Stomach smooth muscle (tissue), 2 donors: ENCODE measurements around the gene BMPR1A.

Experiments used
- H3K27ac ChIP-seq: one replicate; pipeline ENCODE4 v1.7.0; 2013; ENCODE audit warnings: mild to moderate bottlenecking, low read length, inconsistent platforms
- H3K27me3 ChIP-seq, 2 donors: one replicate each; pipeline ENCODE4 v1.7.0; 2013; ENCODE audit warnings: low read length in 2 of 2; ENCODE audit not compliant: insufficient read depth in 2 of 2, control insufficient read depth in 1 of 2
- H3K36me3 ChIP-seq, 2 donors: one replicate each; pipeline ENCODE4 v1.7.0; 2013; ENCODE audit warnings: low read length in 2 of 2; ENCODE audit not compliant: control insufficient read depth in 2 of 2, insufficient read depth in 2 of 2
- H3K4me1 ChIP-seq: one replicate; pipeline ENCODE4 v1.7.0; 2013; ENCODE audit warnings: low read length; ENCODE audit not compliant: control insufficient read depth, insufficient read depth
- H3K4me3 ChIP-seq, 2 donors: one replicate each; pipeline ENCODE4 v1.7.0; 2013; ENCODE audit warnings: low read length in 2 of 2
- H3K9ac ChIP-seq, 2 donors: one replicate each; pipeline ENCODE4 v1.7.0; 2013; ENCODE audit warnings: low read length in 2 of 2, mild to moderate bottlenecking in 1 of 2
- H3K9me3 ChIP-seq, 2 donors: one replicate each; pipeline ENCODE4 v1.7.0; 2013; ENCODE audit warnings: low read length in 2 of 2; ENCODE audit not compliant: control insufficient read depth in 2 of 2
- donor health status: healthy.
- donor health status: Pancreatic carcinoma.

Gene BMPR1A

GRCh38 chr10:86960863-86961434 lies 204.5 kb downstream of the BMPR1A start:
- Histone ChIP-seq H3K27me3 (peaks cover 0 to 7% of the 10 kb centered on the region in 2 donors), H3K27ac (no peak overlapping the region), H3K9me3 (no peaks in the 10 kb centered on the region), H3K4me1 (peaks cover 44% of the 10 kb centered on the region), H3K36me3 (no peaks in the 10 kb centered on the region), H3K4me3 (peak overlapping the region in 1 of 2 donors; percentile 15), H3K9ac (no peak overlapping the region)

GRCh38 chr10:86961481-86962091 lies 205.2 kb downstream of the BMPR1A start:
- H3K27ac ChIP-seq = no peak overlapping the region
- no peaks in the 10 kb centered on the region for H3K9me3 ChIP-seq
- H3K36me3 ChIP-seq = no peaks in the 10 kb centered on the region
- peaks cover 0 to 7% of the 10 kb centered on the region in 2 donors for H3K27me3 ChIP-seq
- no peak overlapping the region for H3K9ac ChIP-seq
- H3K4me3 ChIP-seq = no peak overlapping the region
- H3K4me1 ChIP-seq = peaks cover 46% of the 10 kb centered on the region

GRCh38 chr10:86962136-86962980 lies 205.9 kb downstream of the BMPR1A start:
- H3K4me1 ChIP-seq = peaks cover 47% of the 10 kb centered on the region
- H3K9ac ChIP-seq = no peak overlapping the region

GRCh38 chr10:86962981-86963310 lies 206.5 kb downstream of the BMPR1A start:
- Histone ChIP-seq H3K9me3 (no peaks in the 10 kb centered on the region), H3K27me3 (peaks cover 0 to 7% of the 10 kb centered on the region in 2 donors), H3K4me1 (peaks cover 50% of the 10 kb centered on the region), H3K36me3 (no peaks in the 10 kb centered on the region), H3K9ac (no peak overlapping the region), H3K4me3 (no peak overlapping the region), H3K27ac (no peak overlapping the region)

More at GRCh38 chr10:86962136-86962980, 205.9 kb downstream of the BMPR1A start:
- Histone ChIP-seq H3K4me3 (no peak overlapping the region), H3K9me3 (no peaks in the 10 kb centered on the region), H3K27me3 (peaks cover 0 to 7% of the 10 kb centered on the region in 2 donors), H3K36me3 (no peaks in the 10 kb centered on the region), H3K27ac (no peak overlapping the region)

- Histone ChIP-seq H3K36me3 (no peaks in the 10 kb centered on the region), H3K27ac (no peak overlapping the region), H3K9ac (no peak overlapping the region), H3K9me3 (no peaks in the 10 kb centered on the region), H3K4me1 (peaks cover 50% of the 10 kb centered on the region), H3K4me3 (no peak overlapping the region), H3K27me3 (peaks cover 0 to 7% of the 10 kb centered on the region in 2 donors)
These were observed 207.0 kb downstream of the BMPR1A start for GRCh38 chr10:86963341-86963919.

- H3K27ac ChIP-seq = no peak overlapping the region
- peaks cover 50% of the 10 kb centered on the region for H3K4me1 ChIP-seq
- H3K36me3 ChIP-seq = no peaks in the 10 kb centered on the region
- H3K9me3 ChIP-seq = no peaks in the 10 kb centered on the region
- no peak overlapping the region for H3K4me3 ChIP-seq
- H3K27me3 ChIP-seq = peaks cover 0 to 7% of the 10 kb centered on the region in 2 donors
- H3K9ac ChIP-seq = no peak overlapping the region
These were observed 207.8 kb downstream of the BMPR1A start for GRCh38 chr10:86964061-86964846.

GRCh38 chr10:86964847-86965190 lies 208.4 kb downstream of the BMPR1A start:
- H3K9me3 ChIP-seq = no peaks in the 10 kb centered on the region
- no peak overlapping the region for H3K9ac ChIP-seq
- H3K4me1 ChIP-seq = peaks cover 50% of the 10 kb centered on the region
- H3K36me3 ChIP-seq = no peaks in the 10 kb centered on the region
- no peak overlapping the region for H3K27ac ChIP-seq
- no peak overlapping the region for H3K4me3 ChIP-seq
- peaks cover 0 to 5% of the 10 kb centered on the region in 2 donors for H3K27me3 ChIP-seq

- peak overlapping the region in 1 of 2 donors; percentile 57 for H3K4me3 ChIP-seq
- peak overlapping the region in 1 of 2 donors; percentile 7 for H3K9ac ChIP-seq
- H3K27me3 ChIP-seq = no peaks in the 10 kb centered on the region
- H3K4me1 ChIP-seq = peaks cover 52% of the 10 kb centered on the region
- H3K9me3 ChIP-seq = no peaks in the 10 kb centered on the region
- no peaks in the 10 kb centered on the region for H3K36me3 ChIP-seq
- H3K27ac ChIP-seq = no peak overlapping the region
These were observed 209.7 kb downstream of the BMPR1A start for GRCh38 chr10:86965986-86966654.

- Histone ChIP-seq H3K9ac (no peak overlapping the region), H3K9me3 (no peaks in the 10 kb centered on the region), H3K36me3 (no peaks in the 10 kb centered on the region), H3K27me3 (no peaks in the 10 kb centered on the region), H3K4me3 (peak overlapping the region in 1 of 2 donors; percentile 82), H3K4me1 (peaks cover 61% of the 10 kb centered on the region), H3K27ac (peak overlapping the region; percentile 97)
These were observed 211.1 kb downstream of the BMPR1A start for GRCh38 chr10:86967481-86967941.
